A673 (cell line): ENCODE measurements around the gene CCDC88B. TPM values are rescaled to one million over a fixed set of nuclear protein-coding genes. Genes with fewer than 3 reads are reported as not detected.

Experiments
- BruUV-seq: library from RNA; stranded (reverse); fragments of 400-500 nt; replicated peaks from 2 replicates; lab custom pipeline; 2021; lab: Mats Ljungman, UMichigan
- CTCF ChIA-PET: fragments of 300-600 bp; sonication (Branson Sonifier 250); formaldehyde crosslinking; loops from one replicate; lab custom pipeline; 2022; ENCODE audit warnings: antibody characterized with exemption; lab: Charles Lee
- POLR2A ChIA-PET: fragments of 300-600 bp; sonication (Branson Sonifier 250); formaldehyde crosslinking; loops from one replicate; lab custom pipeline; 2022; ENCODE audit warnings: antibody characterized with exemption; ENCODE audit not compliant: low non-redundant PET; lab: Charles Lee
- DNase-seq: peaks from one replicate; pipeline ENCODE4 v3.0.0-alpha.2; 2015; ENCODE audit warnings: low spot score
- H3K27ac ChIP-seq: fragments of 200-600 bp; sonication (generic); 2 replicates; pipeline ENCODE4 v1.5.1; 2016; ENCODE audit warnings: mixed run types, low read depth, mild to moderate bottlenecking, mixed read lengths, antibody characterized with exemption, low read length; ENCODE audit not compliant: poor library complexity, severe bottlenecking
- H3K27me3 ChIP-seq: fragments of 200-600 bp; sonication (generic); replicated peaks from 2 replicates; pipeline ENCODE4 v1.6.1; 2017; ENCODE audit warnings: mixed run types, low read depth, mild to moderate bottlenecking, mixed read lengths, antibody characterized with exemption, low read length; ENCODE audit not compliant: insufficient read depth, poor library complexity
- H3K36me3 ChIP-seq: fragments of 200-600 bp; sonication (generic); 2 replicates; pipeline ENCODE4 v1.6.1; 2016; ENCODE audit warnings: mixed run types, mild to moderate bottlenecking, mixed read lengths, antibody characterized with exemption, low read length; ENCODE audit not compliant: insufficient read depth, poor library complexity, severe bottlenecking
- H3K4me1 ChIP-seq: fragments of 200-600 bp; sonication (generic); 2 replicates; pipeline ENCODE4 v1.6.1; 2017; ENCODE audit warnings: mixed run types, mild to moderate bottlenecking, mixed read lengths, antibody characterized with exemption, low read length; ENCODE audit not compliant: insufficient read depth, poor library complexity, severe bottlenecking
- H3K4me3 ChIP-seq: fragments of 200-600 bp; sonication (generic); 2 replicates; pipeline ENCODE4 v1.5.1; 2016; ENCODE audit warnings: low read depth, mixed run types, mild to moderate bottlenecking, mixed read lengths, low read length; ENCODE audit not compliant: poor library complexity, severe bottlenecking
- H3K9me3 ChIP-seq: fragments of 200-600 bp; sonication (generic); 2 replicates; pipeline ENCODE4 v1.6.1; 2016; ENCODE audit warnings: mixed run types, low read depth, mild to moderate bottlenecking, mixed read lengths, antibody characterized with exemption, low read length; ENCODE audit not compliant: poor library complexity, severe bottlenecking
- CTCF ChIP-seq: fragments of 300-800, 200-600 bp; sonication (generic); conservative IDR thresholded peaks from 2 replicates; pipeline ENCODE4 v1.5.1; 2017; ENCODE audit warnings: low read depth, mild to moderate bottlenecking, antibody characterized with exemption, low read length, moderate library complexity, mixed read lengths
- EZH2 ChIP-seq: fragments of 200-600 bp; sonication (generic); IDR thresholded peaks from 2 replicates; pipeline ENCODE4 v1.6.1; 2017; ENCODE audit warnings: borderline replicate concordance, low read depth, mild to moderate bottlenecking, mixed read lengths, antibody characterized with exemption, low read length; ENCODE audit not compliant: poor library complexity, severe bottlenecking
- intact Hi-C: fragments of 100-400 bp; cut with micrococcal nuclease; formaldehyde crosslinking; loops from one replicate; pipeline ENCODE4 v1.10.0; 2022; ENCODE audit not compliant: unreplicated experiment
- total RNA-seq: library from RNA; stranded (reverse); gene quantifications from 2 replicates; pipeline ENCODE4 v1.2.3, GENCODE V29; 2021

The CCDC88B gene
- total RNA-seq, 1 experiment from 2014 or later: 0.47 TPM

GRCh38 chr11:64358536-64358906 is 18.5 kb downstream of the CCDC88B start:
- CTCF ChIA-PET: no interaction called here
- Histone ChIP-seq H3K4me1 (peaks cover 29% of the 10 kb centered on the region), H3K27ac (peak overlapping the region; percentile 75), H3K27me3 (no peaks in the 10 kb centered on the region), H3K9me3 (no peaks in the 10 kb centered on the region), H3K4me3 (peak overlapping the region; percentile 76), H3K36me3 (peaks cover 17% of the 10 kb centered on the region)
- BruUV-seq: no TSS peak
- POLR2A ChIA-PET: interaction anchor here (0.6 kb wide), 1 partner anchor 133 kb away, joined by 5 read pairs; no protein-coding TSS in a partner anchor
- intact Hi-C loops: no loop called here
- DNase-seq: no peak
- TF ChIP-seq EZH2 (no peak), CTCF (no peak)

- POLR2A ChIA-PET: no interaction called here
- no TSS peak for BruUV-seq
Measured at GRCh38 chr11:64358907-64359711, 19.1 kb downstream of the CCDC88B start, which contains the start of gene RPS6KA4. Gene RPS6KA4, plus strand, starts transcription at chr11:64359162. Its CDS starts 74 bp downstream, at chr11:64359236.

More at GRCh38 chr11:64358907-64359711, 19.1 kb downstream of the CCDC88B start, which contains the start of gene RPS6KA4:
- peaks cover 29% of the 10 kb centered on the region for H3K4me1 ChIP-seq
- CTCF ChIA-PET: interaction anchor here (0.5 kb wide), 1 partner anchor 16 kb away, joined by 4 read pairs; no protein-coding TSS in a partner anchor
- no peaks in the 10 kb centered on the region for H3K27me3 ChIP-seq
- H3K4me3 ChIP-seq: peak within 1 kb of the TSS; percentile 76
- intact Hi-C loops: no loop called here
- H3K9me3 ChIP-seq: no peaks in the 10 kb centered on the region
- DNase-seq: peak; percentile 70
- H3K27ac ChIP-seq: peak within 1 kb of the TSS; percentile 75
- TF ChIP-seq EZH2: no peak
- TF ChIP-seq CTCF: no peak
- H3K36me3 ChIP-seq: peaks cover 17% of the 10 kb centered on the region
